GM21737 (cell line): Measurements from ENCODE around the gene ADM.

Experiments used
- ATAC-seq: cut with Tn5 transposase; IDR thresholded peaks from one replicate; pipeline ENCODE4 v1.9.1; 2021; ENCODE audit warnings: mild to moderate bottlenecking, moderate library complexity; ENCODE audit not compliant: unreplicated experiment

ADM gene

GRCh38 chr11:10309163-10310093, 4.6 kb downstream of the ADM start:
- ATAC-seq, result no peak

GRCh38 chr11:10310301-10310841, 5.5 kb downstream of the ADM start:
- ATAC-seq, result no peak

GRCh38 chr11:10311802-10312201, 6.9 kb downstream of the ADM start:
- ATAC-seq, result no peak

GRCh38 chr11:10314199-10315072, 9.6 kb downstream of the ADM start:
- peak; percentile 68 for ATAC-seq

DNA sequence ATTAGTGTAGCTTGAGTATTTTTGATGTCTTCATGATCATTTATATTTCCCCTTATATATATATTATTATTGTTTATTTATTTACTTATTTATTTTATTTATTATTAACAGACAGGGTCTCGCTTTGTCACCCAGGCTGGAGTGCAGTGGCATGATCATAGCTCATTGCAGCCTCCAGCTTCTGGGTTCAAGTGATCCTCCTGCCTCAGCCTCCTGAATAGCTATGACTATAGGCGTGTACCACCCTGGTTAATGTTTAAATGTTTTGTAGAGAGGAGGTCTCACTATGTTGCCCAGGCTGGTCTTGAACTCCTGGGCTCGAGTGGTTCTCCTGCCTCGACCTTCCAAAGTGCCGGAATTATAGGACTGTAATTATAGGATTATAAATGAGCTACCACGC, 10.2 kb downstream of the ADM start:
- ATAC-seq, result no peak

DNA sequence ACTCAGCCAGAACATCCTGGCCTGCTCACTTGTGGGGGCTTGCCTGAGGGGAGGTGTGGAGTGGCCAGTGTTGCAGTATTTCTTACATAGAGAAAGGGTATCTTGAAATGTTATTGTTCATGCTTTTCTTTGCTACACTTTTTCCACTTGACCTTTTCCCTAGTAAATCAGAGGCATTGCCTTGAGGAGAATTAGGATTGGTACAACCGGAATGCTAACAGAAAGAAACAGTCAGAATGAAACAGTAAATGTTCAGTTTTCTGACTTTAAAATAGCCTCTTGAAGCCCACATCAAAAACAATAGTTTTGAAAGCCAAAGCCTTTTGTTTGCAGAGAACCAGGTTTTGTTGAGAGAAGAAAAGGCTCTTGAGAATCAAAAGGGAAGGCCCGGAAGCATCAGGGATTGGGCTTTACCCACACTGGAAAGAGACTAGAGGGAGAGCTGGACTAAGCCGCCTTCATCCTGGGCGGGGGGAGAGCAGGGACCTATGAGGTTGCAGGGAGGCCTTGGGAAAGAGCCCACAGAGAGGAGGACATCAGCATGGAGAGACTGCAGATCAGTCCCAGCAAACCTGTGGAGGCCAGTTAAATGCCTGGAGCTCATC, 12.4 kb downstream of the ADM start:
- no peak for ATAC-seq

- ATAC-seq, result peak; percentile 58
Measured at GRCh38 chr11:10317776-10318526, 13.1 kb downstream of the ADM start.

- no peak for ATAC-seq
Measured at GRCh38 chr11:10318527-10318802, 13.6 kb downstream of the ADM start.

GRCh38 chr11:10319702-10320558, 15.1 kb downstream of the ADM start:
- ATAC-seq, result no peak

DNA sequence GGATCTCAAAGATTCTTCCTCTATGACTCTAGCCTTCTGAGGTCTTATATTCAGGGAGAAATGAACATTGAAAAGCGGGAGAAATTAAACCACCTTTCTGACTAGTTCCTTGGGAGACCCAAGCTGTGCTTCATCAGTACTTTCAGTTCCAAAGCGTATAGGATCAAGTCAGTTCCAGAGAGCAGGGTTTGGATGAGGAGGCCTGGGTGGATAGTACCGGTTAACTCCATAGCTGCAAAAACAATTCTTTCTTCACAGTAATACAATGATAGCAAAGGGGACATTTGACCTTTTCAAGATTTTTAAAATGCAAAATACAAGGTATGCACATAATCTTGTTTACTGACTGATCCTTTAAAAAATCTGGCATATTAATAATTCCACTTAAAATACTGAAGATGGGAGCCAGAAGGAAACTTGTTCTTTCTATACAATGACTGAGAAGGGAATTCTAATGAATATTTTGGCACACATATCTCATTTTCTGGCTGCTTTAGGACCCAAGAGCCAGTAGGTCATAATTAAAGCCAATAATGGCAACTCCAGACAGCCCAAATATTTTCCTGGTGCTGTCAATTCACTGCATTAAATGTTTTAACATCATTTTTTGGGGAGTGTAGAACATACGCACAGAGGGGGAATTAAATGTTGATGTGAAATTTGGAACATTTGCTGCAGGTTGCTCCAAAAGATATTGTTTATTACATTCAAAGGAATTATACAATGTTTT, 16.0 kb downstream of the ADM start:
- ATAC-seq, result no peak

GRCh38 chr11:10322401-10322800, 17.5 kb downstream of the ADM start:
- ATAC-seq, result no peak

GRCh38 chr11:10322830-10323792, 18.2 kb downstream of the ADM start:
- ATAC-seq, result peak; percentile 50

DNA sequence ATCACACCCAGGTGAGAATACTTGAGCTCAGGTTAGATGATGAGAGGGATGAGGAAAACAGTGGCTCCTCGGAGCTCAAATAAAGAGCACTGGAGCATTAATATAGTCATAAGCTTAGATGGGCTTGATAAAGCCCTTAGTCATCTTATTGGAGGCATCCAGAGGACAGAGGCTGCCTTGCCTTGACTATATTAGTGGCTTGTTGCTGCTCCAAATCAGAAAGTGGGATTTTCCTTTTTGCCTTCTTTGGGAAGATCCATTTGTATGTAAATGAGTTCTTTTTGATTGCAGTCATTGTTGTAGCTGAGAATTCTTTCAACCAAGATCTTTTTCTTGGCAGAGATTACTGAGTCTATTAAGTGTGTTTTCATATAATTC, 18.9 kb downstream of the ADM start:
- ATAC-seq, result no peak

DNA sequence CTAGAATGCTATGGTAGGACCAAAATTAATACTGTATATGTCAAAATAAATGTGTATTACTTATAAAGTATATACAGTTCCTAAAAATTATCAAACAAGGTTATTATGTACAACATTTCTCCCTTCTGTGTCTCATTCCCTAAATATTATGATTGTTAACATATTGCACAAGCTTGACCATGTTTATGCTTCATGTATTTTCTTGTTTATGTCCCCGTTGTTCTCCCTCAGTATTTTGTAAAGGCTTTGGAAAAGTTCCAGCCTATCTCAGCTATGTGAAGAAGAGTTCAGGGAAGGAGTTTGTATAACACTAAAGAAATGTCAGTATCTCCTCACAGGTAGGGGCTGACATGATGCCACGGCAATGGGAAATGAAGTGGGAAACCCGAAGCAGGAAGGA, 19.6 kb downstream of the ADM start:
- ATAC-seq, result no peak

GRCh38 chr11:10325277-10326011, 20.6 kb downstream of the ADM start:
- ATAC-seq, result no peak

- no peak for ATAC-seq
Measured at GRCh38 chr11:10326012-10326964, 21.4 kb downstream of the ADM start.
